ENCODE measurements around the gene FOXN1.

GRCh38 chr17:28524476-28525424, 18.6 kb downstream of the FOXN1 start:
- TF ChIP-seq EZH2 (IDR thresholded peaks at IDR 0.05) (no peak), POLR2AphosphoS5 (IDR thresholded peaks at IDR 0.05; ENCODE audit: borderline replicate concordance, low read depth, low read length) (no peak)

All from SK-N-MC (cell line).